ENCODE data around the gene EIPR1. TPM values are rescaled to one million over a fixed set of nuclear protein-coding genes. Genes with fewer than 3 reads are reported as not detected.

EIPR1 gene
- total RNA-seq, 1 experiment from 2014 or later, result 22.8 TPM

DNA sequence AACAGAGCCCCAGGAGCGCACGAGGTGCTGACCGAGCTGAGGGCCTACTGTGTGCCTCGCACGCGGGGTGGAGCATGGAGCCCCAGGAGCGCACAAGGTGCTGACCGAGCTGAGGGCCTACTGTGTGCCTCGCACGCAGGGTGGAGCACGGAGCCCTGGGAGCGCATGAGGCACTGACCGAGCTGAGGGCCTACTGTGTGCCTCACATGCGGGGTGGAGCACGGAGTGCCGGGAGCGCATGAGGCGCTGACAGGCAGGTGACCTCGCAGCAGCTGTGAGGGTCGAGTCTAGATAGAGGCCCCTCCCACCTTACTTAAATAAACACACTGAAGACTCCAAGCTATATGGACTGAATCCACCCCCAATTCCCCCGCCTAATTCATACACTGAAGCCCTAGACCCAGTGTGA lies 60.3 kb downstream of the EIPR1 start:
- DNase-seq (ENCODE audit: low spot score), result no peak
- POLR2A ChIA-PET, result no interaction called here
- Mint-ChIP-seq H3K9me3 (peaks cover 7% of the 10 kb centered on the region), H3K4me3 (no peak overlapping the region), H3K4me1 (peaks cover 23% of the 10 kb centered on the region), H3K27me3 (ENCODE audit: low read depth) (no peaks in the 10 kb centered on the region), H3K27ac (no peak overlapping the region), H3K36me3 (peaks cover 18% of the 10 kb centered on the region)
- CTCF ChIA-PET, result no interaction called here
- TF ChIP-seq ZNF281 (CRISPR knock-in tag; IDR thresholded peaks at IDR 0.05) (no peak), NR3C1 (CRISPR knock-in tag; conservative IDR thresholded peaks at IDR 0.05; ENCODE audit: low read depth) (no peak), PRDM15 (CRISPR knock-in tag; IDR thresholded peaks at IDR 0.05) (no peak), NR2C2 (CRISPR knock-in tag; IDR thresholded peaks at IDR 0.05) (no peak), E2F5 (CRISPR knock-in tag; IDR thresholded peaks at IDR 0.05) (no peak), EMX1 (CRISPR knock-in tag; IDR thresholded peaks at IDR 0.05) (no peak), SP1 (CRISPR knock-in tag; conservative IDR thresholded peaks at IDR 0.05) (no peak), TEAD4 (CRISPR knock-in tag; IDR thresholded peaks at IDR 0.05) (no peak)
- TF ChIP-seq, protein P1, sequence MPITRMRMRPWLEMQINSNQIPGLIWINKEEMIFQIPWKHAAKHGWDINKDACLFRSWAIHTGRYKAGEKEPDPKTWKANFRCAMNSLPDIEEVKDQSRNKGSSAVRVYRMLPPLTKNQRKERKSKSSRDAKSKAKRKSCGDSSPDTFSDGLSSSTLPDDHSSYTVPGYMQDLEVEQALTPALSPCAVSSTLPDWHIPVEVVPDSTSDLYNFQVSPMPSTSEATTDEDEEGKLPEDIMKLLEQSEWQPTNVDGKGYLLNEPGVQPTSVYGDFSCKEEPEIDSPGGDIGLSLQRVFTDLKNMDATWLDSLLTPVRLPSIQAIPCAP (CRISPR knock-in tag; IDR thresholded peaks at IDR 0.05), result no peak
- TF ChIP-seq, protein P2, sequence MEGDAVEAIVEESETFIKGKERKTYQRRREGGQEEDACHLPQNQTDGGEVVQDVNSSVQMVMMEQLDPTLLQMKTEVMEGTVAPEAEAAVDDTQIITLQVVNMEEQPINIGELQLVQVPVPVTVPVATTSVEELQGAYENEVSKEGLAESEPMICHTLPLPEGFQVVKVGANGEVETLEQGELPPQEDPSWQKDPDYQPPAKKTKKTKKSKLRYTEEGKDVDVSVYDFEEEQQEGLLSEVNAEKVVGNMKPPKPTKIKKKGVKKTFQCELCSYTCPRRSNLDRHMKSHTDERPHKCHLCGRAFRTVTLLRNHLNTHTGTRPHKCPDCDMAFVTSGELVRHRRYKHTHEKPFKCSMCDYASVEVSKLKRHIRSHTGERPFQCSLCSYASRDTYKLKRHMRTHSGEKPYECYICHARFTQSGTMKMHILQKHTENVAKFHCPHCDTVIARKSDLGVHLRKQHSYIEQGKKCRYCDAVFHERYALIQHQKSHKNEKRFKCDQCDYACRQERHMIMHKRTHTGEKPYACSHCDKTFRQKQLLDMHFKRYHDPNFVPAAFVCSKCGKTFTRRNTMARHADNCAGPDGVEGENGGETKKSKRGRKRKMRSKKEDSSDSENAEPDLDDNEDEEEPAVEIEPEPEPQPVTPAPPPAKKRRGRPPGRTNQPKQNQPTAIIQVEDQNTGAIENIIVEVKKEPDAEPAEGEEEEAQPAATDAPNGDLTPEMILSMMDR (IDR thresholded peaks at IDR 0.05), result no peak
- no peak for ATAC-seq

DNA sequence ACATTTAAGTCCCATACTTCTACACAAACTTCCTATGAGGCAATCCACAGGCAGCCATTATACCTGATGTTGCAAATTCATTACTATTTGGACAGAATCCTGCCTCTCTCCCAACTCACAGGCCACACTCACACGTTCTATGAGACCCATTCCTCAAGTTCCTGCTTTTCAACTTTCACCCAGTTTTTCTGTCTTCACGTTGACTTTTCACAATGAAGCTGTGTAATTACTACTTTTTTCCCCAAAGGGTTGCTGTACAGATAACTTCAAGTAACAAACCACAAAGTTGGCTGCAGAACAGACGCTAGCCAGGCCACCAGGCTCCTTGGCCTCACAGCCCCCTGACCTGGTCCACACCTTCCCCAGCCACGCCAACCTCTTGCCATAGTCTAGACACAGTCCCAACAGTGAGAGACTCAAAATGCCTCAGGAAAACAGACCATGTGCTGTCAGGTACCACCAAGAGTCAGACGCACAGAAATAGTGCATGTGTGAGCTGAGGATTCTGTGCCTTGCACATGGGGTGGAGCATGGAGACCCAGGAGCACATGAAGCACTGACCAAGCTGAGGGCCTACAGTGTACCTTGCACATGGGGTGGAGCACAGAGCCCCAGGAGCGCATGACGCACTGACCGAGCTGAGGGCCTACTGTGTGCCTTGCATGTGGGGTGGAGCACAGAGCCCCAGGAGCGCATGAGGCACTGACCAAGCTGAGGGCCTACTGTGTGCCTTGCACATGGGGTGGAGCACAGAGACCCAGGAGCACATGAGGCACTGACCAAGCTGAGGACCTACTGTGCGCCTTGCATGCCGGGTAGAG lies 61.0 kb downstream of the EIPR1 start:
- CTCF ChIA-PET, result no interaction called here
- H3K27ac Mint-ChIP-seq, result no peak overlapping the region
- peaks cover 18% of the 10 kb centered on the region for H3K36me3 Mint-ChIP-seq
- TF ChIP-seq E2F1 (CRISPR knock-in tag; IDR thresholded peaks at IDR 0.05), result no peak
- TF ChIP-seq TP53 (CRISPR knock-in tag; IDR thresholded peaks at IDR 0.05), result no peak
- TF ChIP-seq GRHL2 (CRISPR knock-in tag; IDR thresholded peaks at IDR 0.05; ENCODE audit: insufficient replicate concordance, severe bottlenecking), result no peak
- TF ChIP-seq ATF6 (CRISPR knock-in tag; IDR thresholded peaks at IDR 0.05), result no peak
- TF ChIP-seq USF1 (CRISPR knock-in tag; IDR thresholded peaks at IDR 0.05), result no peak
- TF ChIP-seq JAZF1 (CRISPR knock-in tag; IDR thresholded peaks at IDR 0.05), result no peak
- no peak for TF ChIP-seq CBFB (CRISPR knock-in tag; IDR thresholded peaks at IDR 0.05; ENCODE audit: low read depth)
- TF ChIP-seq PRRX2 (CRISPR knock-in tag; IDR thresholded peaks at IDR 0.05), result no peak
- TF ChIP-seq RELA (CRISPR knock-in tag; IDR thresholded peaks at IDR 0.05; ENCODE audit: borderline replicate concordance), result no peak
- no peak for TF ChIP-seq ELF4 (CRISPR knock-in tag; IDR thresholded peaks at IDR 0.05; ENCODE audit: low read depth)
- TF ChIP-seq RORB (CRISPR knock-in tag; IDR thresholded peaks at IDR 0.05), result no peak
- TF ChIP-seq ZNF121 (CRISPR knock-in tag; IDR thresholded peaks at IDR 0.05), result no peak

More for the DNA sequence above, 61.0 kb downstream of the EIPR1 start:
- Mint-ChIP-seq H3K4me1 (peaks cover 21% of the 10 kb centered on the region), H3K4me3 (no peak overlapping the region), H3K9me3 (peaks cover 7% of the 10 kb centered on the region), H3K27me3 (ENCODE audit: low read depth) (no peaks in the 10 kb centered on the region)
- no peak for DNase-seq (ENCODE audit: low spot score)
- ATAC-seq, result no peak
- POLR2A ChIA-PET, result no interaction called here
